HG03342 (cell line): Measurements from ENCODE around the gene TBC1D5.

ENCODE experiments used
- ATAC-seq: cut with Tn5 transposase; IDR thresholded peaks from one replicate; pipeline ENCODE4 v1.9.1; 2021; ENCODE audit warnings: mild to moderate bottlenecking, moderate library complexity; ENCODE audit not compliant: unreplicated experiment

The TBC1D5 gene

DNA sequence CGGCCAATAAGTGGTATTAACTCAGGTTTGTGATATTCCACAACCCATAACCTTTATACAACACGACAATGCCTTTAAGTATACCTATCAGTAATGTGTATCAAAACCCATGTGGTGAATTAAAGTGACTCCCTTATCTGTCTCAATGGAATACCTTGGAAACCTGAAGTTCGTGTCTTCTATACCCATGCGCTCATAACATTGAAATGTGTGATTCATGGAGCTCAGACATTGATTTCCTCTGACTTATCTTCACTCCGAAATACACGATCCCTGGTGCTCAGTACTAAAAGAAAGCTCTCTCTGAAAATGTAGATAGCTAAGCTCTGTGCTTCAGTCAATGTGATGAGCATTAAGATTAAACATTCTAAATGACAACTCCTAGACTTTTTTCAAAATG lies 140.3 kb downstream of the TBC1D5 start:
- no peak for ATAC-seq

DNA sequence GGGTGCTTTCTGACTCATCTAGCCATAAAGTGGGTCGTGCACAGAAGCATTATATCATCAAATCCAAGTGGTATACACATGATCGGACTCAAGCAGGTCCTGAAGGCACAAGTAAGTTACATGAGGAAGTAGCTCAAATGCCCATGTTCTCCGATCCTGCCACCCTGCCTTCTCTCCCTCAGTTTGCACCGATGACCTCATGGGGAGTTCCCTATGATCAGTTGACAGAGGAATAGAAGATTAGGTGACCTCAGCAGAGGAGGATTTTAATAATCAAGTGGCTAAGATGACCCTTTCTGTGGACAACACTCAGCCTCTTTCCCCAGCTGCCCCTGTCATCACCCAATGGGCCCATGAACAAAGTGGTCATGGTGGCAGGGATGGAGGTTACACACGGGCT lies 149.5 kb downstream of the TBC1D5 start:
- no peak for ATAC-seq

DNA sequence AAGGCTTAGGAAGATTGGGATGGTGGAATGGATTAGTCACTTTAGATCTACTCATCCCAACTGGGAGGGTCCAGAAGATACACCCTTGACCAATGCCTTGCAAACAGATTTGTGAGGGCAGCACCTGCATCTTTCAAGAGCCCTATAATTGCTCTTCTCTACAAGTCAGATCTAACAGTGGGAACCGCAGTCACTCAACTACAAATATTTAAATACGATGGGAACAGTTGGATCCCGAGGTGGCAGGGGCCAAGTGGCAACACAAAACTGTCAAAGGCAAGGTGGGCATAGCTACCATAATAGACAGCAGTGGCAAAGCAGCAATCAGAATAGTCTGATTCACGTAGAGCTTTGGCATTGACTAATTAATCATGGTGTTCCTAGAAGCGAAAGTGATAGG lies 152.0 kb downstream of the TBC1D5 start:
- ATAC-seq: no peak

DNA sequence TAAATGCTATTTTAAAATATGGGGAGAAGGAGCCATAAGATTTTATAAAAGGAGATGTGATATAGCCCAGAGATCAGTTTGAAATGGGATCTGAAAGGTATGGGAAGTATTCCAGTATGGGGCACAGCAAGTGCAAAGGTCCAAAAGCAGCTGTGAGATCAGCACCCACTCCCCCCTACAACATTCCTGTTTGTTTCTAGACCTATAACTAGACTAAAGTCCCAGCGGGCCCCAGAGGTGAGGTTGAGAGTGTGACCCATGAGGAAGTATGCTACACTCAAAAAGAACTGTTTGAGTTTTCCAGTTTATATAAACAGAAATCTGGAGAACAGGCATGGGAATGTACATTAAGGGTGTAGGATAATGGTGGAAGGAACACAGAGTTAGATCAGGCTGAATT lies 152.5 kb downstream of the TBC1D5 start:
- ATAC-seq: no peak

DNA sequence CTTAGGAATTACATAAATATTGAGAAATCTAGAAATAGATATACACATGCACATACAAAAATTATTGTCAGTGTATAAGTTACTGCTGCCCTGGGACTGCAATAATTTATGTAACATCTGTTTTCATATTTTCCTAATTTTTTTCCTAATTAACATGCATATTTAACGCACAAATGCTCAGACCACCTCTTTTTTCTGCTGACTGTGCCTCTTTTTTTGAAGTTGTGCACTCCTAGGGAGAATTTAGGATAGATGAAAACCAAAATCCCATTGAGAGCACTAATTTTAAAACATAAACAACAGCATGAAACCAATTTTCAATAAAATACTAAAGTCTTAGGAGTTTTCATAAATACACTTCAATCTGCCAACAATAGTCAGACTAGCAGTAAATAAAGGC lies 154.0 kb downstream of the TBC1D5 start:
- ATAC-seq: no peak

DNA sequence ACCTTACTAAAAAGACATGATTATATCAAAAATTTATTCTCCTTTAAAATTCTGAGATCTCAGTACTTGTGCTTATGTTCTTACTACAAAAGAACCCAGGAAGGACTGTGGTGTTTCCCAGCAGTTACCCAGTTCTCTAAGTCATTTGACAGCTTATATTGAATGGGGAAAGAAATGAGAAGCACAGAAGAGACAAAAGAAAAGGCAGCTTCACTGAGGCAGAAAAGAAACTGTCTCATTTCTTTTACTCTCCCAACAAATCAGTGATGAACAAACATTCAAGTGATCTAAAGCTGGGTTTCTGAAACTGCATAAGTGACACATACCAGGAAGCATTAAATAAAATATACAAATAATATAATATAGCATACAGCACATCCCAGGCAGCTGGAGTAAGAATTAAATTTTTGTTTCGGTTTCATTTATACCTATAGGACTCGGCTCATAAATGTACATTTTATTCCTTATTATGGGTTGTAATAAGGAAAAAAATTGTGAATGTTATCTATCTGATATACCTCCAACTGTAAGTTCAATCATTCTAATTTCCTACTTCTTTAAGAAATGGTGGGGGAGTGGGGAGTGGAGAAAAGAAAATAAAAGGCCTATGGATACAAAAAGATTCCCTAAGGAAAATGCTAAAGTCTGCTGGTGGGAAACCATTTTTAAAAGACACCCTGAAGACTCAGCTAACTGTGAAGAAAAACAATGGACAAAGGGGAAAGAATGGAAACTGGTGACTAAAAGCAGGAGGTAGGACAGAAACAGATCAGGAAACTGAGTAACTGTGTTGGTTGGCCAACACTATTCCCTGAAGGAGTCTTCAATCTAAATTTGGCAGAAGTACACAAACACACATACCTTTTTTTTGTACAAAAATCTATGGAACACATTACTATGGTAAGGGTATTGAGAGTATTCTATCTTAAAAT lies 156.8 kb downstream of the TBC1D5 start:
- ATAC-seq: no peak

DNA sequence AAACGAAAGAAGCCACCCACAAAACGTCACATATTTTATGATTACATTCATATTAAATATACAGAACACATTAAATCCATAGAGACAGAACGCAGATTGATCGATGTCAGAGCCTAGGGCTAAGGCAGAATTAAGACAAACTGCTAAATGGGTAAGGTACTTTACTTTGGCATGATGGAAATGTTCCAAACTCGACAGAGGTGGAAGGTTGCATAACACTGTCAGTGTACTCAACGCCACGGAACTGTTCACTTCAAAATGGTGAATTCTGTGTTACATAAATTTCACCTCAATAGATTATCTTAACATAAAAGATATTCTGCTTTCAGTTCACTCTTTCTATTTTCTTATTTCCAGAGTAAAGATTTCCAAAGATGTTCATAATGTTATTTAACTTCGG lies 158.4 kb downstream of the TBC1D5 start:
- ATAC-seq: no peak

DNA sequence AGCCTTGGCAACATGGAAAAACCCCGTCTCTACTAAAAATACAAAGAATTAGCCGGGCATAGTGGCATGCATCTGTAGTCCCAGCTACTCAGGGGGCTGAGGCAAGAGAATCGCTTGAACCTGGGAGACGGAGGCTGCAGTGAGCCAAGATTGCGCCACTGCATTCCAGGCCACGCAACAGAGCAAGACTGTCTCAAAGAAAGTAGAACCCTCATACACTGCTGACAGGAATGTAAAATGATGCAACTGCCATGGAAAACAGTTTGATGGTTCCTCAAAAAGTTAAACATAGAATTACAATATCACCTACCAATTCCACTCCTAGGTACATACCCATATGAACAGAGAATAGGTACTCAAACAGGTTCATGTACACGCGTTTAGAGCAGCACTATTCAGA lies 158.9 kb downstream of the TBC1D5 start:
- no peak for ATAC-seq

DNA sequence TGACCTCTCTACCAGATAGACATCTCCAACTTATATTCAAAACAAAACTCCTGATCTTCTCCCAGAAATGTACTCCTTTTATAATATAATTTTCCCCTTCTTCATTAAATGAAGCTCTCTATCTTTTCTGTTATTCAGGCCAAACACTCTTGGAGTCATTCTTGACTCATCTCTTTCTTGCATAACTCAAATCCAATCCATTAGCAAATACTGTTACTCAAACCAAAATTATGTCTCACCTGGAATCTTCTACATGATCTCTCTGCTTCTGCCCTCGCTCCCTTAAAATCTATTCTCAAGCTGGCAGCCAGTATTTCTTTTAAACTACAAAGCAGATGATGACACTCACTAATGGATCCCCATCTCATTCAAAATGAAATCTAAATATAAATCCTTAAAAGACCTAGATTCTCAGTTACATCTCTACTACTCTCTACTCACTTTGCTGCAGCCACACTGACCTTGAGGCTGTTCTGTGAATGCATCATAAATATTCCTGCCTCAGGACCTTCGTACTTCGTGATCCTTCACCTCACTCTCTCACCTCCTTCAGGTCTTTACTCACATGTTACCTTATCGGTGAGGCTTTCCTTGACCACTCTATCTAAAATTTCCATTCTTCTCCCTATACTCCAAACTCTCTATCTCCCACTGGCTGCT lies 160.9 kb downstream of the TBC1D5 start:
- no peak for ATAC-seq

DNA sequence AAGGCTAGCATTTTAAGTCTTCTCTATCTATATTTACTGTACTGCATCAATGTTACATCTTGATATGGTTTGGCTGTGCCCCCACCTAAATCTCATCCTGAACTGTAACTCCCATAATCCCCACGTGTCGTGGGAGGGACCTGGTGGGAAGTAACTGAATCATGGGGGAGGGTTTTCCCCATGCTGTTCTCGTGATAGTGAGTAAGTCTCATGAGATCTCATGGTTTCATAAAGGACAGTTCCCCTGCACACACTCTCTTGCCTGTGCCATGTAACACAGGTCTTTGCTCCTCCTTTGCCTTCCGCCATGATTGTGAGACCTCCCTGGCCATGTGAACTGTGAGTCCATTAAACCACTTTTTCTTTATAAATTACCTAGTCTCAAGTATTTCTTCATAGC lies 161.5 kb downstream of the TBC1D5 start:
- ATAC-seq: no peak

DNA sequence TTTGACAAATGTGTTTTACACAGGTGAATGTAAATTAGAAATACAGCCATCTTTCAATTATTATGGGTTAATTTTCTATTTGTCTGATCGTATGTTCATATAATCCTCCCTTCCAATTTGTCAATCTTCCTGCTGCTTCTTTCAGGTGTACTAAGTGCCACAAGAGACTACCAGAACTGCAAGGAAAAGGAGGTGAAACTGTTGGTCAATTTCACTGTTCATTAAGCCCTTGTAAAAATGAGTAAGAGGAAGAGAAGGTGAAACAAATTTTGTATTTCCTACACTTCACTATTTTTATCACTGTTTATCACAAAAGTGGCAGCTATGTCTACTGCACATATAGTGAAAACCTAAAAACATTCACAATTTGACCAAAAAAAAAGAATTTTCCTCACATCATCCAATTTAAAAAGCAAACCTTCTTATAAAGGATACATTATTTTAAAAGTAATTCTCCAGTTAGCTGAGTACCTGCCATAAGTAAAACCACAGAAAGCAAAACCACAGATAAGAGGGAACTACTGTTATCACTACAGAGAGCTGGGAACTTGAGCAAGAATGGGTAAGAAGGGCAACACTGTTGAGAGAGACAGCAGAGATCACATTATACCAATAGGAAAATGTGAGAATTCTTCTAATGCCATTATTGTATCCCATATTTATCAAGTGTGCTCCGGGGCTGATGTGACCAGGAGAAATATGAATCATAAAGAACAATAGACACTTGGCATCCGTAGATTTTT lies 163.0 kb downstream of the TBC1D5 start:
- ATAC-seq: peak; percentile 99

DNA sequence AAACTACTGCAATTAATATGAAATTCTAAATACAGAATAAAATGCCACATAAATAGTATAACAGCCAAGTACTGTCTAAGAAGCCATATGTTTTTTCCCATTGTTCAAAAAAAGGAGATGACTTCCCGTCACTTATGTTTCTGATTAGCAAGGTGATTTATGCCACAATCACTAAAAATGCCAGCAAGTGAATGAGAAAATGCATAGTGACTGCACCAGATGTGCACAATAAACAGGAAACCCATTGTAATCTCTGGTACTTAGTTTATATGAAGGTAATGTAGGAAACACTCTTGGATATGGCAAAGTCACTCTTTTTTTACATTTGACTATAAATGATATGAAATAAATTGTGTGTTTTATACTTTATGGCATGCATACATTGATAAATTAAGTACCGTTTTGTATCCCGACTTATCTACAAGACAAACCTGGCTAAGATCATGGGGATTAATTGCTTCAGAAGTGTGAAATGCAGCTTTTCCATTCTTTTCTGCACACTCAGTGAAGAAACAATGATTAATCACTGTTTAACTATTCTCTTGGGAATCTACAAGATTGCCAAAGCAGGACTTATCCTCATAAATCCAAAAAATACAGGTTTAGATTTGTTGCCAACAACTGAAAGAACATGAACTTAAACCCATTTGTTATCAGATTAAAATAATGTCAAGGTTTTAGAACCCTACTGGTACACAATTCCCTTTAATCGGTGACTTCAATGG lies 164.5 kb downstream of the TBC1D5 start:
- ATAC-seq: no peak

DNA sequence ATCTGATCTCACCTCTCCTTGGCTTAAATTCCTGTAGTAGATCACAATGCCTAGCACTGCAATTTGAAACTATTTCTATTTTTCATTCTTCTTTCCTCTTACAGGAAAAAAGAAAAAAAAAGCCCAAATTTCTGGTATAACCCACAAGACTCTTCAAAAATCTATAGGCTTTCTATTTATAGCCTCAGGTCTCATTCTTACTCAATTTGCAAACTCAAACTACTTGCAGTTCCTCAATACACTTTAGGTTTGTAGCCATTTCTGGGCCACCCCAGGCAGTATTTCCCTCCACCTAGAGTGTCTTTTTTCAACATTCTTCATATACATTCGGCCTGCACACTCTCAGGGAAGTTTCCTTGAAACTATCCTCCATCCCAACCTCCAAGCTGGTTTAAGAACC lies 169.0 kb downstream of the TBC1D5 start:
- peak; percentile 96 for ATAC-seq

DNA sequence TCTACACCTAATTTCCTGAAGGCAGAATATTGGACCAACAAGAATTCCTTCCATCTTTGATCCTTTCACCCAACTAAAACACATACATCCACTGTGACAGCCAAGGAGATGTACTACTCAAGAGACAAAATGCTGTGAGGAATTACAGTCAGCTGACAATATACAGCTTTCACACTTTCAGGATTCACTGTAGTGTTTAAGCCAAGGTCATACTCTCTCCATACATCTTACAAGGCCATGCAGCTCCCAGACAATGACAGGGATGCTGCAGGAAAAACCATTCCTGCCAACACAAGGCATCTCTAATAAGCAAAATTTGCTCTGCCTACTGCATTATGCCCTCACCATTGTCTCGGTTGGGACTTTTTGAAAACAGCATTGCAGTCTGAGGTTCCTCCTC lies 170.7 kb downstream of the TBC1D5 start:
- ATAC-seq: no peak

DNA sequence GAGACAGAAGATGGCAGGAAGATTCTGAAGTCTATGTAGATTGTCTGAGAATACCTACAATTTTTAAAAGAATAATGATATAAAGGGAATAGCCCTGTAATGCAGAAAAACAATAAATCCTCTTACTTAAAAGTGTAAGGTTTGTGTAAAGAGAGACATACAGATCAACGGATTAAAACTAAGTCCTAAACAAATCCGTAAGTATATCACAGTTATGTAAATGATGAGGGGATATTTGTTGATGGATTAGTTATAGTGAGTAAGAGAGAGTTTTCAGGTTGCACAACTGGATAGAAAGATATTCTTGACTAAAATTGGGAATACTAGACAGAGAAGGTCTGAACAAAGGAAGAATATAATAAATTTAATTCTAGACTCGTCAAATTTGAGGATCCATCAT lies 179.6 kb downstream of the TBC1D5 start:
- ATAC-seq: no peak

DNA sequence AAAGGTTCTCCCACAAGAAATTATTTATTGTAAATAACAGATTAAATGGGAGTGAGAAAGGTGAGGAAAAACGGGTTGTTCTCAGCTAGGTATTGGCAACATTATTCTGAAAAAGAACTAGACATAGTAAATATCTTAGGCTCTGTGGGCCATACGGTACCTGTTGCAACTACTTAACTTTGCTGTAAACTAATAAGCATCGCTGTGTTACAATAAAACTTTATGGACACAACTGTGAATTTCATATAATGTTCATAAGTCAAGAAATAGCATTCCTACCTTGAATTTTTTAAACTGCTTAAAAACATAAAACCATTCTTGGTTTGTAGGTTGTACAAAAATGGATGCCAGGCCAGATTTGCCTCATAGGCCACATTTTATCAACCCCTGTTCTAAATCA lies 183.9 kb downstream of the TBC1D5 start:
- ATAC-seq: no peak

DNA sequence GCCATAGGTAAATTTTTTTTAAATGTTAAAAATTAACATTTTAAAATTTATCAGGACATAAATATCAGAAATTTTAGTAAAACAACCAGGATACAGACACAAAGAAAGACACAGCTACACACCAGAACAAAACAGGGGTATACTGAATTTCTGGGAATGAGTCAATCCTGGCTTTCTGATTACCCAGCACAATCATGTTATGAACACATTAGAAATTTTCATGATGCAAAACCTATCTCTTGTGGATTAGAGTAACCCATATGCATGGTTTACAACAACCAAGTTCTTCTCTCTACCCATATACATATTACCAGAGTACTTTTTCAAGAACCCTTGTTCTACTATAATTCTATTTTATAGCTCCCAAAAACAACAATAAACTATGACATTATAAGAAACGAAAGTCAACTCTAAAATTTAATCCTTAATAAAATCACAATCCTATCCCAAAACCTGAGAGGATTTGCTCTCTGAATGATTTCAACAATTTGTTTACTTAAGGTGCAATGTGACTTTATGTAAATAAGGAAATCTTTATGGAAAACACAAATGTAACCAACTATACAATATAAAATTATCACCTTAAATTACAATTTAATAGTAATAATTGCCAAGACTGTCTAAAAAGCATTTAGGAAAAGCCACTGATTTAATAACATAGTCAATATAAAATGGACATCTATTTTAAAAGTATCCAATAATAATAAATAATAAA lies 184.5 kb downstream of the TBC1D5 start:
- no peak for ATAC-seq

DNA sequence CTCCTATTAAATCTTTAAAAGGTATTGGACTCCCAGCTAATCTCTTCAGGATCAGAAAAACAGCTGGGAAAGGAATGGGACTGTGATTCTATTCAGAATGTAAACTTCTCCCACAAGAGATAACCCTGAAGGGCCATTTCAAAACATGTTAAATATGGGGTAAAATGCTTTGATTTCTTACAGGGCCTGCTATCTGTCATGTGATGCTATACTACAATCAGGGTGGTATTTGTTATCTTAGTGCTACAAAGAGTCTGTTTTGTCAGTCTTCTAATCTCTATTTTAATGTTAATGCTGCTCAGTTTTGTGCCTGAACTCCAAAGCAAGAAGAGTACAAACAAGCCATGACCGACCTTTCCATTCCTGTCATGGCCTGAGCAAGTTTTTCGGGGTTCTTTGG lies 186.9 kb downstream of the TBC1D5 start:
- ATAC-seq: no peak

DNA sequence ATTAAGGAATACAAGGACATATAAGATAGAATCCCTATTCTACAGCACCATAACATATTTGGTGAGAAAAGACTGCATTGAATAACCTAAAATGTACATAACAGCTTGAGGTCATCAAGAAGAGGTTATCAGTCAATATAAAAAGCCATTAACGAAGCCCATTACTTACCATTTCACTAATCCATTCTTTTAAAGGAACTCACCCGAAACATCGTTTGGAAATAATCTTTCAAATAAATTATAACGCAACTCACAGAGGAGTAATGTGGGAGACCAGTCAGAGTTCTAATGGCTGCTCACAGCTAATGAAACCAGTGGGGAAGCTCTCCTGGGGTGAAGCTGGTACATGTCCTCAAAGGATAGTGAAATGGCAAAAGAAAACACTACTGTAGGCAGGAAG lies 188.4 kb downstream of the TBC1D5 start:
- no peak for ATAC-seq

DNA sequence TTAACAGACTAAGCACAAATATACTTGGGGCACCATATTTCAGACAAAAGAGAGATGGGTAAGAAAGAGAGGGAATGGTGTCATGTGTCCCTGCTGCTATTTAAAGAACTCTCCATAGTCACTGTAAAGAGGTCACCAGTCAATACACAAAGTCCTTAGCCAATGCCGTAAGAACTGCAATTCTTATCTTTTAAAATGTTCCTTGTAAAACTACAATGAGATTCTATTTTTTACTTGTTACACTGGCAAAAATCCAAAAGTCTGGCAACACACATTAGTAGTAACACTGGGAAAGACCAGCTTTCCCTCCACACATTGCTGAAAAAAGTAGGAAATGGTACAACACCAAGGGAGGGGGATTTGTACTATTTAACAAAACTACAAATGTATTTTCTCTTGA lies 189.4 kb downstream of the TBC1D5 start:
- no peak for ATAC-seq
